Lower lobe of right lung (tissue), 2 donors: ENCODE results near the gene ANK3. TPM values are rescaled to one million over a fixed set of nuclear protein-coding genes. Genes with fewer than 3 reads are reported as not detected.

Experiments used
- ATAC-seq, 2 donors: fragments of 200-7000 bp; cut with Tn5 transposase; one replicate each; pipeline ENCODE4 v1.9.1; 2020 to 2022; ENCODE audit warnings: mild to moderate bottlenecking in 2 of 2, moderate library complexity in 2 of 2
- DNase-seq: peaks from one replicate; pipeline ENCODE4 v3.0.0-alpha.2; 2020
- H3K27ac ChIP-seq: fragments of 200-600 bp; one replicate; pipeline ENCODE4 v1.8.0; 2022
- H3K27me3 ChIP-seq: fragments of 200-600 bp; one replicate; pipeline ENCODE4 v1.8.0; 2022; ENCODE audit warnings: low read depth
- H3K36me3 ChIP-seq: fragments of 200-600 bp; one replicate; pipeline ENCODE4 v1.8.0; 2022; ENCODE audit warnings: mild to moderate bottlenecking
- H3K4me1 ChIP-seq: fragments of 200-600 bp; one replicate; pipeline ENCODE4 v1.8.0; 2022
- H3K4me3 ChIP-seq: fragments of 200-600 bp; one replicate; pipeline ENCODE4 v1.8.0; 2022; ENCODE audit warnings: mild to moderate bottlenecking
- H3K9me3 ChIP-seq: fragments of 200-600 bp; one replicate; pipeline ENCODE4 v1.8.0; 2022
- intact Hi-C: fragments of 100-400 bp; cut with DNase I; formaldehyde crosslinking; loops from one replicate; pipeline ENCODE4 v1.11.0; 2022
- total RNA-seq: library from RNA; stranded (reverse); fragmentation: NEBNext Ultra II Directional; extraction: Animal tissue kit (Norgen Biotek cat#: 25700); gene quantifications from one replicate; pipeline ENCODE4 v1.2.1, GENCODE V29; 2021
- TF ChIP-seq, protein P1 (sequence below): fragments of 200-600 bp; IDR thresholded peaks from one replicate; pipeline ENCODE4 v1.8.0; 2022; ENCODE audit warnings: antibody characterized with exemption, mild to moderate bottlenecking
- donor health status: DM: no; HTN: yes; CAD: no; lungs with severe emphysema.

The ANK3 gene
- total RNA-seq, 1 donor from 2014 or later = 75.9 TPM

DNA sequence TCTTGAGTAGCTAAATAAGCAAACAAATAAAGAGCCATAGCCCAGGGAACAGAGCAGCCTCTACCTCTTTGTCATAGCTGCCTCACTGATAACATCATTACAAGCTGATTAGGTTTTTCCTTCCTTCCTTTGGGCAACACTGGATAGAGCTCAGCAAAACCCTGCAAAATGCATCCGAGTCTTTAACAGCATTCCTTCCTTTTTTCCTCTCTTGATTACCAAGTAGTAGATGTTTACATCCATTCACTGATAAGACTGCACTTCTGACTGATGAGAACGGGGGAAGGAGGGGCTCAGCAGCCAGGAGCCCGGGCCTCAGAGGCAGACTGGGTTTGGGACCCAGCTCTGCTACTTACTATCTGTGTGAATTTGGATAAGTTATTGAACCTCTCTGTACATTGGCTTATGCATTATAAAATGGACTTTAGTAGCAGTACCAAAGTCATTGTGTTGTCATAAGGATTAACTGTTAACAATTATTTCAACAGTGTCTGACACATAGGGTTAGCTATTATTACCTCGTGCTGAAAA is 214.2 kb downstream of the ANK3 start:
- intact Hi-C loops = no loop called here
- Histone ChIP-seq H3K4me3 (no peak overlapping the region), H3K36me3 (peaks cover under 1% of the 10 kb centered on the region), H3K9me3 (no peaks in the 10 kb centered on the region), H3K27ac (no peak overlapping the region), H3K27me3 (no peaks in the 10 kb centered on the region), H3K4me1 (no peaks in the 10 kb centered on the region)
- ATAC-seq = no peak
- TF ChIP-seq, protein P1, sequence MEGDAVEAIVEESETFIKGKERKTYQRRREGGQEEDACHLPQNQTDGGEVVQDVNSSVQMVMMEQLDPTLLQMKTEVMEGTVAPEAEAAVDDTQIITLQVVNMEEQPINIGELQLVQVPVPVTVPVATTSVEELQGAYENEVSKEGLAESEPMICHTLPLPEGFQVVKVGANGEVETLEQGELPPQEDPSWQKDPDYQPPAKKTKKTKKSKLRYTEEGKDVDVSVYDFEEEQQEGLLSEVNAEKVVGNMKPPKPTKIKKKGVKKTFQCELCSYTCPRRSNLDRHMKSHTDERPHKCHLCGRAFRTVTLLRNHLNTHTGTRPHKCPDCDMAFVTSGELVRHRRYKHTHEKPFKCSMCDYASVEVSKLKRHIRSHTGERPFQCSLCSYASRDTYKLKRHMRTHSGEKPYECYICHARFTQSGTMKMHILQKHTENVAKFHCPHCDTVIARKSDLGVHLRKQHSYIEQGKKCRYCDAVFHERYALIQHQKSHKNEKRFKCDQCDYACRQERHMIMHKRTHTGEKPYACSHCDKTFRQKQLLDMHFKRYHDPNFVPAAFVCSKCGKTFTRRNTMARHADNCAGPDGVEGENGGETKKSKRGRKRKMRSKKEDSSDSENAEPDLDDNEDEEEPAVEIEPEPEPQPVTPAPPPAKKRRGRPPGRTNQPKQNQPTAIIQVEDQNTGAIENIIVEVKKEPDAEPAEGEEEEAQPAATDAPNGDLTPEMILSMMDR = no peak
- no peak for DNase-seq

DNA sequence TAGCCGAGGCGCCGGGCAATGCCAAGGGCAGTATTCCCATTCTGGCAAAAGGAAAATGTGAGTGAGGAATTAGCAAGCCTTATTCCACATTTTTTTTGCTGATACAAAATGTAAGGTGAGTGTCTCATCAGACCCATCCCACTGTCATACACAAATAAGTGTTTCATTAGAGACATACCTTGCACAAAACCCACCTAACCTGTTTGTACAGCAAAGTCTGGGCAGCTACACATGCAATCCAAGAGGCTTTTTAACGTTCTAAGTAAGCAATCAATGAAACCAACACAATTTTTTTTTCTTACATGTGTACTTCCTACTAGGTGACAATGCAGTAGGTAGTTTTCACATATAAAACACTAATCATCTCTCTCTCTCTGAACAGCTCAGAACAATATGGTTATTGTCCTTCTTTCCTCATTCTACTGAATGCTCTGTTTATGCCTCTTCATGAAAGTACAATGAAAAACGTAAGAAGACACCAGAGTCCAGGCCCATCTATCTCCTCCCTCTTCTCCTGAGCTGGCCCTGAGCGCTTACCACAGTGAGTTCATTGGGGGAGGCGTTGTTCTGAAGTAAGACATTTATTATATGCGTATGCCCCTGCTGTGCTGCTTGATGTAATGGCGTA is 217.2 kb downstream of the ANK3 start:
- Histone ChIP-seq H3K27ac (no peak overlapping the region), H3K9me3 (no peaks in the 10 kb centered on the region), H3K27me3 (no peaks in the 10 kb centered on the region), H3K4me3 (no peak overlapping the region), H3K4me1 (no peaks in the 10 kb centered on the region), H3K36me3 (no peaks in the 10 kb centered on the region)
- intact Hi-C loops = no loop called here
- ATAC-seq = no peak
- TF ChIP-seq, protein P1 = no peak
- DNase-seq = no peak

DNA sequence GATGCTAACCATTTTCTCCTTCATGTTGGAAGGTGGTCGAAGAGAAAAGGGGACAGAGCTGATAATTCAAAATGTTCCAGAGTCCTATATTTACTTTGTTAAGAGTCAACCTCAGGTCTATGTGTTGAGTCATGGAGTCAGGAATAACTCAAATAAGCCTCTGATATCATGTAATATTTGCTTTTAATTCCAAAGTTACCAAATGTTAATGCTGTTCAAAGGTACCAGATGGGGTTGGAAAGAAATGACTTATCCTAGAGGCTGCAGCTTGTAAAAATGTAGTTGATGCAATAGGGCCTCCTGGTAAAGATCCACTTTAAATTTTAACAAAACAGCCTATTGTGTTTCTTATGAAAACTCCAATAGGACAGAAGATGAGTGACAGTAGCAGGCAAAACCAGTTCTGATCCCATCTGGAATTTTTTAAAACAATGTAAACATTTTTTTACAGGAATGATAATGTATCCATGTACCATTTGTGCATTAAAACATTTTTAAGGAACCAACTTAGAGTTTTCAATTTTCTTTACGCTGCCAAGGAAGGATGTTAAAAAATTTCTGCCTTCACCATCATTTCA is 218.2 kb downstream of the ANK3 start:
- no peak for DNase-seq
- Histone ChIP-seq H3K4me3 (no peak overlapping the region), H3K27ac (no peak overlapping the region), H3K27me3 (no peaks in the 10 kb centered on the region), H3K9me3 (no peaks in the 10 kb centered on the region), H3K36me3 (peaks cover 2% of the 10 kb centered on the region), H3K4me1 (no peaks in the 10 kb centered on the region)
- ATAC-seq = no peak
- TF ChIP-seq, protein P1 = no peak
- intact Hi-C loops = no loop called here

DNA sequence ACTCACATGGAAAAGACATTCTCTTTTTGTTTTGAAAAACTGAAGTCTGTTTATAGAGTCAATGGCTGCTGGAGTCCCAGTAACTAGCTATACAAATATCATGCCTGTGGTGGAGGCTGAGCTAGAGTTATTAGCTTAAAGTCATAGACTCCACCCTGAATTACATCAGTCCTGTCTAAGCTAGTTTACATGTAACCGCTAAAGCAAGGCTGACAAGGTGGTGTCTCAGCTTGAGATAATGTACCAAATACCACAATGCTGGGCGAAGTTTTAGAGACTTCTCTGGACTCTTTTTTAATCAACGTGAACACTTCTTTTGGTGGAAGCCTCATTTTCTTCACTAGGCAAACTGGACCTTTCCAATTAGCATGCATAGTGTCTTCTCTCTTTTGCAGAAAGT is 219.4 kb downstream of the ANK3 start:
- TF ChIP-seq, protein P1 = no peak
- Histone ChIP-seq H3K9me3 (no peaks in the 10 kb centered on the region), H3K27me3 (no peaks in the 10 kb centered on the region), H3K4me1 (no peaks in the 10 kb centered on the region), H3K36me3 (peaks cover 5% of the 10 kb centered on the region), H3K27ac (no peak overlapping the region), H3K4me3 (no peak overlapping the region)
- no peak for DNase-seq
- intact Hi-C loops = no loop called here
- ATAC-seq = no peak

DNA sequence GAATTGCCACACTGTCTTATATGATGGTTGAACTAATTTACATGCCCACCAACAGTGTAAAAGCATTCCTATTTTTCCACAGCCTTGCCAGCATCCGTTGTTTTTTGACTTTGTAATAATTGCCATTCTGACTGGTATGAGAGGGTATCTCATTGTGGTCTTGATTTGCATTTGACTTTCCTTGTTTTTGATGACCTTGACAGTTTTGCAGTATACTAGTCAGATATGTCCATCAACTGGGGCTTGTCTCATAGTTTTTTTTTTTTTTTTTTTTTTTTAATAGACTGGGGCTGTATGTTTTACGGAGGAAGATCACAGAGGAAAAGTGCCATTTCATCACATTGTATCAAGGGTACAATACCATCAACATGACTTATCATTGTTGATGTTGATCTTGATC is 220.6 kb downstream of the ANK3 start:
- no peak overlapping the region for H3K4me3 ChIP-seq
- peaks cover 5% of the 10 kb centered on the region for H3K36me3 ChIP-seq
- no peaks in the 10 kb centered on the region for H3K27me3 ChIP-seq
- no peak for DNase-seq
- no peak for ATAC-seq
- H3K9me3 ChIP-seq = no peaks in the 10 kb centered on the region
- H3K4me1 ChIP-seq = no peaks in the 10 kb centered on the region
- no peak overlapping the region for H3K27ac ChIP-seq
- TF ChIP-seq, protein P1 = no peak
- intact Hi-C loops = no loop called here
